ENCODE measurements around the gene LRMDA.

Gene LRMDA

GRCh38 chr10:75922435-75922834 is 491.0 kb downstream of the LRMDA start:
- DNase-seq (ENCODE audit: low read depth in 2 of 2) = no peak

GRCh38 chr10:75924309-75924902 is 493.0 kb downstream of the LRMDA start:
- no peak for DNase-seq (ENCODE audit: low read depth in 2 of 2)

- no peak for DNase-seq (ENCODE audit: low read depth in 2 of 2)
Observed at GRCh38 chr10:75925999-75926398, 494.6 kb downstream of the LRMDA start.

- DNase-seq (ENCODE audit: low read depth in 2 of 2) = no peak
Observed at GRCh38 chr10:75926763-75927162, 495.3 kb downstream of the LRMDA start.

GRCh38 chr10:75928231-75928630 is 496.8 kb downstream of the LRMDA start:
- no peak for DNase-seq (ENCODE audit: low read depth in 2 of 2)

- no peak for DNase-seq (ENCODE audit: low read depth in 2 of 2)
Observed at GRCh38 chr10:75929630-75930161, 498.3 kb downstream of the LRMDA start.

- DNase-seq (ENCODE audit: low read depth in 2 of 2) = no peak
Observed at GRCh38 chr10:75932921-75933320, 501.5 kb downstream of the LRMDA start.

- no peak for DNase-seq (ENCODE audit: low read depth in 2 of 2)
Observed at GRCh38 chr10:75935240-75935639, 503.8 kb downstream of the LRMDA start.

- DNase-seq (ENCODE audit: low read depth in 2 of 2) = no peak
Observed at GRCh38 chr10:75935650-75936400, 504.4 kb downstream of the LRMDA start.

GRCh38 chr10:75936841-75937240 is 505.4 kb downstream of the LRMDA start:
- DNase-seq (ENCODE audit: low read depth in 2 of 2) = no peak

GRCh38 chr10:75937823-75938222 is 506.4 kb downstream of the LRMDA start:
- no peak for DNase-seq (ENCODE audit: low read depth in 2 of 2)

GRCh38 chr10:75938380-75939122 is 507.1 kb downstream of the LRMDA start:
- no peak for DNase-seq (ENCODE audit: low read depth in 2 of 2)

- DNase-seq (ENCODE audit: low read depth in 2 of 2) = no peak
Observed at GRCh38 chr10:75939541-75939940, 508.1 kb downstream of the LRMDA start.

- DNase-seq (ENCODE audit: low read depth in 2 of 2) = no peak
Observed at GRCh38 chr10:75940742-75941141, 509.3 kb downstream of the LRMDA start.

- no peak for DNase-seq (ENCODE audit: low read depth in 2 of 2)
Observed at GRCh38 chr10:75941223-75941801, 509.9 kb downstream of the LRMDA start.

GRCh38 chr10:75944061-75944460 is 512.6 kb downstream of the LRMDA start:
- DNase-seq (ENCODE audit: low read depth in 2 of 2) = no peak

GRCh38 chr10:75948583-75948982 is 517.2 kb downstream of the LRMDA start:
- no peak for DNase-seq (ENCODE audit: low read depth in 2 of 2)

GRCh38 chr10:75950307-75950706 is 518.9 kb downstream of the LRMDA start:
- DNase-seq (ENCODE audit: low read depth in 2 of 2) = no peak

- no peak for DNase-seq (ENCODE audit: low read depth in 2 of 2)
Observed at GRCh38 chr10:75950997-75951589, 519.7 kb downstream of the LRMDA start.

GRCh38 chr10:75951627-75952026 is 520.2 kb downstream of the LRMDA start:
- no peak for DNase-seq (ENCODE audit: low read depth in 2 of 2)

- no peak for DNase-seq (ENCODE audit: low read depth in 2 of 2)
Observed at GRCh38 chr10:75952093-75952492, 520.7 kb downstream of the LRMDA start.

GRCh38 chr10:75954486-75954885 is 523.1 kb downstream of the LRMDA start:
- DNase-seq (ENCODE audit: low read depth in 2 of 2) = no peak
